Measurements from ENCODE around the gene ALDH1A3. TPM values are rescaled to one million over a fixed set of nuclear protein-coding genes. Genes with fewer than 3 reads are reported as not detected.

ALDH1A3 gene
- polyA plus RNA-seq, 1 of the 3 experiments (the other 2 are of a cell fraction), result 4.4 TPM

- peak; percentile 91 for TF ChIP-seq CTCF (IDR thresholded peaks at IDR 0.05)
- TF ChIP-seq RCOR1 (IDR thresholded peaks at IDR 0.05; ENCODE audit: low read length), result no peak
Observed at GRCh38 chr15:100873029-100873677, 6.5 kb upstream of the ALDH1A3 start (continued).

GRCh38 chr15:100875495-100875894 is 4.1 kb upstream of the ALDH1A3 start:
- ChIA-PET CTCF (interaction anchor here (1.0 to 3.1 kb wide), 5 partner anchors 10 to 248 kb away, joined by 3 to 19 read pairs (median 5); partner anchors contain the start of gene LRRK1), POLR2A (no interaction called here)
- H3K9ac ChIP-seq, result no peak overlapping the region
- H3K79me2 ChIP-seq (ENCODE audit: insufficient read depth), result no peaks in the 10 kb centered on the region
- no peak overlapping the region for H3K4me3 ChIP-seq (ENCODE audit: low read depth in 2 of 2, low read length in 1 of 2)
- H3K27me3 ChIP-seq (ENCODE audit: insufficient read depth), result no peaks in the 10 kb centered on the region
- no peaks in the 10 kb centered on the region for H3K9me3 ChIP-seq
- no peak for TF ChIP-seq FOXM1 (IDR thresholded peaks at IDR 0.05; ENCODE audit: low read depth)
- H3K27ac ChIP-seq (ENCODE audit: low read depth in 2 of 2, low read length in 1 of 2), result no peak overlapping the region
- H3K36me3 ChIP-seq (replicated peaks in 1 of 2; ENCODE audit: control insufficient read depth in 1 of 2, insufficient read depth in 2 of 2, low read length in 1 of 2), result no peaks in the 10 kb centered on the region
- H3K4me1 ChIP-seq (ENCODE audit: control insufficient read depth in 1 of 2, insufficient read depth in 2 of 2, low read depth in 1 of 2, low read length in 1 of 2), result peaks cover 0 to 24% of the 10 kb centered on the region in 2 experiments; a peak in 1 of 4 replicates
- no peak overlapping the region for H2AFZ ChIP-seq (ENCODE audit: low read depth)
- DNase-seq, result no peak
- no peaks in the 10 kb centered on the region for H3K9me2 ChIP-seq
- no peaks in the 10 kb centered on the region for H4K20me1 ChIP-seq (ENCODE audit: insufficient read depth)
- H3K4me2 ChIP-seq, result no peak overlapping the region
- 92% methylated on average over 2 of the region's 2 CpGs for WGBS (ENCODE audit: low lambda C conversion rate)
- no peaks in the 10 kb centered on the region for H3F3A ChIP-seq (replicated peaks; ENCODE audit: insufficient read depth)

- no peak for DNase-seq
- CTCF ChIA-PET, result interaction anchor here (1.1 to 5.6 kb wide), 6 partner anchors 9 to 249 kb away, joined by 3 to 45 read pairs (median 5); partner anchors contain the start of gene LRRK1
- H3F3A ChIP-seq (replicated peaks; ENCODE audit: insufficient read depth), result no peaks in the 10 kb centered on the region
- peaks cover 0 to 27% of the 10 kb centered on the region in 2 experiments; a peak in 1 of 4 replicates for H3K4me1 ChIP-seq (ENCODE audit: control insufficient read depth in 1 of 2, insufficient read depth in 2 of 2, low read depth in 1 of 2, low read length in 1 of 2)
- no peaks in the 10 kb centered on the region for H3K36me3 ChIP-seq (replicated peaks in 1 of 2; ENCODE audit: control insufficient read depth in 1 of 2, insufficient read depth in 2 of 2, low read length in 1 of 2)
- H4K20me1 ChIP-seq (ENCODE audit: insufficient read depth), result no peaks in the 10 kb centered on the region
- no peak overlapping the region for H3K4me2 ChIP-seq
- H3K9me3 ChIP-seq, result no peaks in the 10 kb centered on the region
- no peak for TF ChIP-seq EP300 (IDR thresholded peaks at IDR 0.05; ENCODE audit: borderline replicate concordance in 1 of 2, low read depth in 1 of 2, low read length in 1 of 2)
- no peak for TF ChIP-seq POLR2AphosphoS5 (IDR thresholded peaks at IDR 0.05; ENCODE audit: low read depth, low read length)
- no peak for TF ChIP-seq SMC3 (IDR thresholded peaks at IDR 0.05; ENCODE audit: low read depth, low read length)
- no peak for TF ChIP-seq CHD2 (IDR thresholded peaks at IDR 0.05; ENCODE audit: low read length, partially characterized antibody)
- no peak for TF ChIP-seq RAD21 (IDR thresholded peaks at IDR 0.05; ENCODE audit: low read length)
- no peak for TF ChIP-seq CTCF (IDR thresholded peaks at IDR 0.05)
- no peak for TF ChIP-seq MAX (IDR thresholded peaks at IDR 0.05; ENCODE audit: low read depth)
- TF ChIP-seq NRF1 (IDR thresholded peaks at IDR 0.05; ENCODE audit: low read depth, low read length), result no peak
- TF ChIP-seq MXI1 (IDR thresholded peaks at IDR 0.05; ENCODE audit: low read depth, low read length), result no peak
- TF ChIP-seq FOXJ3 (CRISPR knock-in tag; IDR thresholded peaks at IDR 0.05), result no peak
- TF ChIP-seq TAF1 (IDR thresholded peaks at IDR 0.05; ENCODE audit: borderline replicate concordance, low read depth, low read length), result no peak
- TF ChIP-seq IRF3 (IDR thresholded peaks at IDR 0.05; ENCODE audit: low read depth, low read length), result no peak
- no peak for TF ChIP-seq JUND (IDR thresholded peaks at IDR 0.05)
- no peak for TF ChIP-seq SIN3A (IDR thresholded peaks at IDR 0.05; ENCODE audit: borderline replicate concordance, low read depth, low read length)
- TF ChIP-seq PBX3 (IDR thresholded peaks at IDR 0.05), result no peak
- TF ChIP-seq RCOR1 (IDR thresholded peaks at IDR 0.05; ENCODE audit: low read length), result no peak
- no peak overlapping the region for H2AFZ ChIP-seq (ENCODE audit: low read depth)
- POLR2A ChIA-PET, result no interaction called here
- no peaks in the 10 kb centered on the region for H3K27me3 ChIP-seq (ENCODE audit: insufficient read depth)
- H3K79me2 ChIP-seq (ENCODE audit: insufficient read depth), result no peaks in the 10 kb centered on the region
- WGBS (ENCODE audit: low lambda C conversion rate), result 78% methylated on average over 6 of the region's 7 CpGs
- H3K27ac ChIP-seq (ENCODE audit: low read depth in 2 of 2, low read length in 1 of 2), result no peak overlapping the region
- H3K4me3 ChIP-seq (ENCODE audit: low read depth in 2 of 2, low read length in 1 of 2), result no peak overlapping the region
- H3K9me2 ChIP-seq, result no peaks in the 10 kb centered on the region
- no peak overlapping the region for H3K9ac ChIP-seq
Observed at GRCh38 chr15:100875976-100876375, 3.7 kb upstream of the ALDH1A3 start.
